ENCODE measurements around the gene ABCC4.
A peak's percentile ranks its signal among the peaks of the same experiment; 100 is the strongest.
"Not testable (repeated sequence)": the region's sequence is repeated elsewhere in the genome, so short reads cannot be mapped to it uniquely, and the experiment has no call there.

Gene ABCC4

DNA sequence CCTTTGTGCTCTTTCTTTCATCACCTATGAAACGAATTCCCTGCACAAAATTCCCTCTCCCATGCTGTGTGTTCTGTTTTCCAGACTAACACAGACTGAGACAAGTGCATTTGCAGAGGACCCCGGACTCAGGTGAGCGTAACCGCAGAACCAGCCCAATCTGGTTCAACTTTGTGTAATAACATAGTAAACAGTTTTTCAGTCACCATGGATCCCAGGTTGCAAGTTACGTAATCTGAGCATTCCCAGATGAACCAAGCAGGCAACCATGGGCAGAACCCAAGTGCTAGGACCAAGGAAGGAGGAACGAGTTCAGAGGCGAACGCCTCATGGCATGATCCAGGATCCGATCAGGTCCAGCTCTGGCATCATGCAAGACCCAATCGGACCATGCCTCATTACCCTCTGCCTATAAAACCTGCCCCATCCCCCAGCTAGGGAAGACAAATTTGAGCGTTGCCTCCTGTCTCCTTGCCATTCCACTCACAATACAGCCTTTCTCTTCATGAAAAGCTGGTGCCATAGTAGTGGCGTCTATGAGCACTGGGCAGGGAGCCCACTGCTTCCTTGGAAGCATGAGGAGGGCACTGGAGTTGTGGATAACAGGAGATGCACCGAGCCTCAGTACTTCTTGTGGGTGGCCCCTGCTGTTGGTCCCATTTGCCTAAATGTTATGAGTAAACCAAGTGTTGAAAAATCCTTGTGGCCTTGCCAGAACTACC, 107.6 kb downstream of the ABCC4 start:
- no peak for DNase-seq

GRCh38 chr13:95192998-95193397, 108.3 kb downstream of the ABCC4 start:
- no peak for DNase-seq

DNA sequence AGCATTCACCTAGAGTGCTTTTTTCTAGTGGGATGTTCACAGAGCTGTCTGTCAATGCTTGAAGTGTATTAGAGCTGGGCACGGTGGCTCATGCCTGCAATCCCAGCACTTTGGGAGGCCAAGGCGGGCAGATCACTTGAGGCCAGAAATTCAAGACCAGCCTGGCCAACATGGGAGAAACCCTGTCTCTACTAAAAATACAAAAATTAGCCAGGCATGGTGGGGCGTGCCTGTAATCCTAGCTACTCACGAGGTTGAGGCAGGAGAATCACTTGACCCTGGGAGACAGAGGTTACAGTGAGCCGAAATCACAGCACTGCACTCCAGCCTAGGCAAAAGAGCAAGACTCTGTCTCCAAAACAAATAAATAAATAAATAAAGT, 108.7 kb downstream of the ABCC4 start:
- DNase-seq, result not testable (repeated sequence)

- peak; percentile 69 for DNase-seq
Observed at GRCh38 chr13:95191821-95192563, 109.3 kb downstream of the ABCC4 start.

GRCh38 chr13:95188128-95188527, 113.1 kb downstream of the ABCC4 start:
- DNase-seq, result no peak

- no peak for DNase-seq
Observed at GRCh38 chr13:95185851-95186250, 115.4 kb downstream of the ABCC4 start.

DNA sequence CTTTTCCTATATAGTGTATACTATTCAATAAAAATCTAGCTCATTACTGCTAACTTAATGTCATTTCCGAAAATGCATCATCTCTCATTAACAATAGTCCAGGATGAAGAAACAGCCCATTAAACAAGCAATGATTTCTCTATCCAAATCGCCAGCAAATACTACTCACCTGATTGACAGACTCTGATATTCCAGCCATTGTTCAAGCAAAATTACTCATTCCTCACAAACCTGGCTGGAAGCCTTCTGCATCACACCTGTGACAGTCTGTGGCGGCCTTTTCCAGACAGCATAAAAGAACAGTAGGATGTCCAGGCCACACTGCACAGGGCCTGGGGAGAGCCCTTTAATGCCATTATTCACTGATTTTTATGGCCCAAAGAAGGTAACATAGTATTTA, 115.9 kb downstream of the ABCC4 start:
- peak; percentile 11 for DNase-seq

- DNase-seq, result no peak
Observed at GRCh38 chr13:95184317-95184716, 116.9 kb downstream of the ABCC4 start.

GRCh38 chr13:95182570-95183265, 118.5 kb downstream of the ABCC4 start:
- no peak for DNase-seq

- DNase-seq, result no peak
Observed at GRCh38 chr13:95181586-95181985, 119.7 kb downstream of the ABCC4 start.

GRCh38 chr13:95180513-95181245, 120.6 kb downstream of the ABCC4 start:
- DNase-seq, result no peak

DNA sequence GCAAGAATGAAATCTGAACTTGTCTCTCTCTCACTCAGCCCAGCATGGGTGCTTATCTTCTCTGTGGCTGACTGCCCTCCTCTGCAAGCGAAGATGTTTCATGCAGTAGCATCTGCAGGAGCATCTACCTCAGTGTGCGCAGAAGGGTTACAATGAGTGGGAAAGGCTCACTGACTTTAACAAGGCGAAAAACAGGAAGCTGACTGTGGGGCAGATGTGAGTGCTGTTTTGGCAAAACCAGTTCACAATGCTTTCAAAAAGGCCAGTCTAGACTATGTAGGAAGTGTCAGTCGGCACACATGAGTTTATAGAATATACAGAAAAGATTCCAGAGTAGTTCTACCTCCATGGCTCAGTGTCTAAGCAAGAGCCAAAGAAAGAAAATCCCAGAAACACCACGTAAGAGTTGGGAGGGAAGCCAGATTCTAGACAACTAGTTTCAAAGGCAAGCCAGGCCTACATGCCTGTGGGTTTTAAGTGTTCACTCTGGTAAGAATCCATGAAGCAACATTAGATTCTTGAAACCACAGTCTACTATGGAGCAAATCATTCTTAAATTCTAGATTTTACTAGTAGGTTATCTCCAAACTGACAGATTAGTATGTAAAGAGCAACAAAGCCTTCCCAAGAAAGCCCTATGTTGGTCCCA, 124.5 kb downstream of the ABCC4 start:
- no peak for DNase-seq

GRCh38 chr13:95174517-95174916, 126.7 kb downstream of the ABCC4 start:
- DNase-seq, result no peak

GRCh38 chr13:95168191-95168590, 133.1 kb downstream of the ABCC4 start:
- no peak for DNase-seq

DNA sequence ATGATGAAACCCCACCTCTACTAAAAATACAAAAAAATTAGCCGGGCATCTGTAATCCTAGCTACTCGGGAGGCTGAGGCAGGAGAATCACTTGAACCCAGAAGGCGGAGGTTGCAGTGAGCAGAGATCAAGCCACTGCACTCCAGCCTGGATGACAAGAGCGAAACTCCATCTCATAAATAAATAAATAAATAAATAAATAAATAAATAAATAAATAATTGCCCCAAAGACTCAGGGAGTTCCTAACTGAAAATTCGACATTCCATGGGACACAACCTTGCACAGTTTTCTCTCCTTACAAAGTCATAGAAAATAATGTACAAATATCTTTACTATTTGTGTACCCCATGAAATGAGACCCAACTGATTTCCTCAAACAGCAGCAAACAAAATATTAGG, 134.2 kb downstream of the ABCC4 start:
- not testable (repeated sequence) for DNase-seq

- DNase-seq, result no peak
Observed at GRCh38 chr13:95164830-95165229, 136.4 kb downstream of the ABCC4 start.

GRCh38 chr13:95160112-95160906, 140.9 kb downstream of the ABCC4 start:
- peak; percentile 34 for DNase-seq

- DNase-seq, result no peak
Observed at GRCh38 chr13:95159458-95159857, 141.8 kb downstream of the ABCC4 start.

- DNase-seq, result peak; percentile 50
Observed at GRCh38 chr13:95156208-95156607, 145.0 kb downstream of the ABCC4 start.

GRCh38 chr13:95155504-95155903, 145.7 kb downstream of the ABCC4 start:
- DNase-seq, result peak; percentile 37

GRCh38 chr13:95155093-95155492, 146.2 kb downstream of the ABCC4 start:
- DNase-seq, result no peak

DNA sequence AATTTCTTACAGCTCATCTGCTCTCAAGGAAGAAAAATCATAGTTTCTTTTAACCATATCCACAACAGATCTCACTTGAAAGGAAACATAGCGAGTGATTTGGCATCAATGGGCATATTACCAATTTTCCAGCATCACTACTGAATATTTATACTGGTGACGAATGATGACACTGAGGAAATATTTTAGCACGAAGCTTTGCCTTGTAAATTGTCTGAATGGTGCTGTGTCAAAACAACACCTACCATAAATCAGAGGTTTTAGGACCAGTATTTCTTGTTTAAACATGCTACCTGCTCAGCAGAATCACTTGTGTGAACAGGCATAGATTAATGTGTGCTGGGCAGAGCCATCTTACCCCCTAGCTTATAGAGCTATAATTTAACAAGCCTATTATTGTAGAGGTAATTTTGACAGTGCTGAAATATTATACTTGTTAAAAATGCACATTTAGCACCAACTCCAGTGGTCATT, 146.8 kb downstream of the ABCC4 start:
- peak; percentile 60 for DNase-seq

All from NCI-H345 (cell line).